B cell (primary cell): ENCODE data around the gene ADARB2.

Experiments
- CTCF ChIP-seq: fragments of 200-600 bp; IDR thresholded peaks from one replicate; pipeline ENCODE4 v1.8.0; 2022; ENCODE audit warnings: antibody characterized with exemption, mild to moderate bottlenecking
- EZH2 ChIP-seq: IDR thresholded peaks from 2 replicates; pipeline ENCODE4 v1.6.1; 2012; ENCODE audit warnings: borderline replicate concordance, low read depth, mild to moderate bottlenecking, moderate library complexity, low read length; ENCODE audit not compliant: insufficient read depth, poor library complexity, severe bottlenecking

GRCh38 chr10:1607466-1607865 is 129.9 kb downstream of the ADARB2 start:
- TF ChIP-seq EZH2, result no peak
- no peak for TF ChIP-seq CTCF
